Activated CD4-positive, alpha-beta T cell treated with anti-CD3 and anti-CD28 coated beads for 48 hours (primary cell): Measurements from ENCODE around the gene GTSE1.

Experiments used
- DNase-seq: peaks from one replicate; pipeline ENCODE4 v3.0.0-alpha.2; 2020

The GTSE1 gene

GRCh38 chr22:46330426-46330825 lies 33.8 kb downstream of the GTSE1 start:
- DNase-seq = no peak

GRCh38 chr22:46331496-46331895 lies 34.8 kb downstream of the GTSE1 start:
- DNase-seq = no peak

- DNase-seq = peak; percentile 81
These were observed 38.8 kb downstream of the GTSE1 start, which contains the start of gene TRMU for GRCh38 chr22:46335201-46336118. Gene TRMU (plus strand): TSS chr22:46335714. CDS start chr22:46335765, 51 bp downstream.

DNA sequence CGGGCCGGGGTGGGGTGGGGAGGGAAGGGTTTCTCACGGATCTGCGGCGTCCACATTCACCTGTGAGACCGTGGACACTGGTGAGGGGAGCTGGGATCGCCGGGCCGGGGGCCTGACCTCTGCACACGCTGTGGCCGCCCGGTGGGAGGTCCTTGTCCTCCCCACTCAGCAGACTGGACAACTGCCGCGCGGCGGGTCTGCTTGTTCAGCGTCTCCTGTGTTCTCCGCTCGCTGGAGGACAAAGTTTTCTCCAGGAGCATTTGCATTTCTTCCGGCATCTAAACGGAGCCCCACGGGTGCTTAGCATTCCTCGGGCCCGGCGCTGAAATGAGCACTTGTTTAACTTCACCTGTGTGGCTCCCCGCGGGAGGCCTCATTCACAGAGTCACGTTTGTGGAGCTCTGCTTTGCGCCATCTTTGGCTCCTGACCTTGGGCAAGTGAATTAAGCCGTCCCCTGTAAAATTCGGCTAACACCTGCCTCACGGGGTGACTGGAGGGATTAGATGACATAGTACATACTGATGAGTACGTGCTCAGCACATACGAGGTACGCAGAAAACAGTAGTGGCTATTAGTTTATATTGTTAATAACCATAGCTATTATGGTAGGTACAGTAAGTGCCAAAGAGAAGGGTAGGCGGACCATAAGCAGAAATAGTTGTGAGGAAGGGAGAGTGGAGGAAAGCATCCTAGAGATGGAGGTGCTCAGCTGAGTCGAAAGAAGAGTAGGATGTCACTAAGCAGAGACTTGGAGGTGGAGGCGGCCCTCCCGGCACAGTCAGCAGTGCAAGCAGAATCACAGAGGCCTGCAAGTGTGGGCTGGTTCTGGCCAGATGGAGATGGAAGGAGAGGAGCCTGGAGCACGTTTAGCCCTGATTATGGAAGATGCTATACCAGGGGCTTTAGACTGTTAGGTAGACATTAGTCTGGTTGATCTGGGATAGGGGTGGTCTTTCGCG lies 39.7 kb downstream of the GTSE1 start:
- peak; percentile 45 for DNase-seq

DNA sequence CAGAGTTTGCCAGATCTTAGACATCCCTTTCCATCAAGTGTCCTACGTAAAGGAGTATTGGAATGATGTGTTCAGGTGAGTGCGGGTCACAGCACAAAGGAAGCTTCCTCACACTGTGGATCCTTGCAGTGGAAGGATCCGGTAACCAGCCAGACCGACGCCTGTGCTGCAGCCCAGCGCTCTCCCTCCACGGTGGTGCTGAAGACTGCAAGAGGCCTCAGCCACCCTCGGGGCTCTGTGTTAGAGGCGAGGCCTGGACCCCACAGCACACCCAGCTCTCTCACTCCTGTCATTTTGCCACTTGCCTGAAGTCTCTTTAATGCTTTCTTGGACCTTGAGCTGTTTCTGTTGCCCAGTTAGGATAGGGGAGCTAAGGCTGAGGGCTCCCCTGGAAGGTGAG lies 41.2 kb downstream of the GTSE1 start:
- DNase-seq = no peak

GRCh38 chr22:46338636-46339035 lies 42.0 kb downstream of the GTSE1 start:
- DNase-seq = no peak

- no peak for DNase-seq
These were observed 43.3 kb downstream of the GTSE1 start for GRCh38 chr22:46339956-46340355.

DNA sequence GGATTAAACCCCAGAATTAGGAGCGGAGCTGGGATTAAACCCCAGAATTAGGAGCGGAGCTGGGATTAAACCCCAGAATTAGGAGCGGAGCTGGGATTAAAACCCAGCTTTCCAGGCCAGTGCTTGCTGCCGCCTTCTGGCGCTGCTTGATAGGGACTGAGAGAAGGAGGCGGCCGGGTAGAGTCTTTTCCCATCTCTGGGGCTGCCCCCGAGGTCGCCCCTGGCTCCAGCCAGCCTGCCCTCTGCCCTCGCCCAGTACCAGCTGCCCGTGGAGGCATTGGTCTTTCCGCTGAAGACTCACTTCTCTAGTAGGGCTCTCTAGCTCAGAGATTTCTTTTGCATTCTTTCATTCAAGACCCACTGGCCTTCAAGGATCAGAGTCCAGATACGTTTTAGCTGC lies 44.0 kb downstream of the GTSE1 start:
- DNase-seq = no peak

GRCh38 chr22:46346680-46347405 lies 50.2 kb downstream of the GTSE1 start:
- no peak for DNase-seq

GRCh38 chr22:46347646-46348045 lies 51.0 kb downstream of the GTSE1 start:
- DNase-seq = no peak

DNA sequence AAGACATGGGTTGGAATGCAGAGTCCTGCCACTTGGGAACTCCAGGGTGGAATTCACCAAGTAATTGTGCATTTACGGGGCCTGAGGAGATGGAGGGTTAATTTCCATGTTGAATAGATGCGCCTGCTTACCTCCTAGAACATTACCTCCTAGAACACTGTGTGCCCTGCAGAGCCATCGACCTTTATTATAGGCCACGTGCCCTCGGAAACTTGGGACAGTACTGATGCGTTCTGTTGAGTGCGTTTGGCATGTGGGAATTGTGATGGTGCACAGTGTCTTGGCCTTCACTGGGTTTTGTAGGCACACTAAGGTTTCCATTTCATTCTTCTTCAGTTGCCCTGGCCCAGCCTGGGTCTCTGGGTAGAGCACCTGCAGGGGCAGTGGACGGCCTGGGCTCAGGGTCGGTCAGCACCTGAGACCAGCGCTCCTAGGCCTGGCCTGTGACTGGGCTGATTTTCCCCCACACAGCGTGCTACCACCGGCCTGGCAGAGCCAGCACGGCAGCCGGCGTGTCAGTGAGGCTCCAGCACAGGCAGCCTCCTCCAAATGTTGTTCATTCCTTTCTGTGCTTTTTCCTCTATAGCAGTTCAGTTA lies 51.5 kb downstream of the GTSE1 start:
- DNase-seq = no peak

GRCh38 chr22:46349238-46349637 lies 52.6 kb downstream of the GTSE1 start:
- no peak for DNase-seq

- no peak for DNase-seq
These were observed 53.0 kb downstream of the GTSE1 start for GRCh38 chr22:46349681-46350080.

DNA sequence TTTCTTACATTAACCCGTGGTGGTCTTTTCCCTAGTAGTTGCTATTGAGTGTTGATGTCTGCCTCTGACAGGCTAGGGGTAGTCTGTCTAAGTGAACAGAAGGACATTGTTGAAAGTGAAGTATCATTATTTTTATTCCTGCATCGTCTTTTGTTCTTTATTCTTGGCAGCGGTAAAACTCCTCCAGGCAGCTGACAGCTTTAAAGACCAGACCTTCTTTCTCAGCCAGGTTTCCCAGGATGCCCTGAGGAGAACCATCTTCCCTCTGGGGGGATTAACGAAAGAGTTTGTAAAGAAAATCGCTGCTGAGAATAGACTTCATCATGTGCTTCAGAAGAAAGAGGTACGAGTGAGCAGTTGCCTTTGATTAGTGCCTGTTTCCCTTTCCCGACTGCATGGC lies 53.5 kb downstream of the GTSE1 start:
- no peak for DNase-seq

DNA sequence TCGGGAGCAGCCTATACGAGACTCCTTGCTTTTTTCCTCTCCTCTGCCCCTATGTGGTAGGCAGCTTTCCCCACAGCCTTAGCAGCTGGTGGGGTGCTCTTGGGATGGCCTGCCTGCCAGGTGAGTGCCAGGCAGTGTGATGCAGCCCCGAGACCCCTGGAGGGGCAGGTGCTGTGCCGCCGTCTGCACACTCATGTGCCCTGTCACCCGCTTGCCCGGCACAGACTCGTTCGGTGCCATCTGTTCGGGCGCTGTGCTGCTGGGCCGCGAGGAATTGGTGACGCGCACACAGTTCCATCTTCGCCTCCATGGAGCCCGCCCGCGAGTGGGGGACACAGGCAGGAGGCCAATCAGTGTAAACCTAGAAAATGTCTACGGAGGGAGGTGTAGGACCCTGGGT lies 54.0 kb downstream of the GTSE1 start:
- DNase-seq = no peak

DNA sequence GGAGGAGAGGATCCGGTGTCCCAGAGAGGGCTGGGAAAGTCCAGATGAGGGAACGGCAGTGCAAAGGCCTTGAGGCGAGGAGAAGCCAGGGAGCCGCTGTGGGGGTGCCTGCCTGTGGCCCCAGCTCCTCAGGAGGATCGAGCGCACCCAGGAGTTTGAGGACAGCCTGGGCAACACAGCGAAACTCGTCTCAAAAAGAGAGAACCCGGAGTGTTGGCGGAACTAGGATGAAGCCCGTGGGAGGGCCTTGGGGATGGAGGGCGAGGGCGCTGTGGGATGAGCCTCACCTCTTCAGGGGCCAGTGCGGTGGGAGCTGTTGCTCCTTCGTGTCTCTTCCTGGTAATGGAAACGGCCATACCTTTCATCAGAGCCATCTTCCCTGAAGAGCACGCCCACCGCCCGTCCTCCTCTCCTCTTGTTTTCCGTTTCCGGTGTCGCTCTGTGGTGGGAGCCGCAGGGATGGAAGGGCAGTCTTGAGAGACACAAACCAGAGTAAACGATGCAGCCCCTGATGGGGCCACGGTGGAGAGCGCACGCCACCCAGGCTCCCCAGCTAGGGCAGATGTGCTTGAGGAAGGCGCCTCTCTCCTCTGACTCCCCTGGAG lies 54.6 kb downstream of the GTSE1 start:
- no peak for DNase-seq

GRCh38 chr22:46351767-46352166 lies 55.1 kb downstream of the GTSE1 start:
- no peak for DNase-seq

GRCh38 chr22:46352276-46352675 lies 55.6 kb downstream of the GTSE1 start:
- no peak for DNase-seq

DNA sequence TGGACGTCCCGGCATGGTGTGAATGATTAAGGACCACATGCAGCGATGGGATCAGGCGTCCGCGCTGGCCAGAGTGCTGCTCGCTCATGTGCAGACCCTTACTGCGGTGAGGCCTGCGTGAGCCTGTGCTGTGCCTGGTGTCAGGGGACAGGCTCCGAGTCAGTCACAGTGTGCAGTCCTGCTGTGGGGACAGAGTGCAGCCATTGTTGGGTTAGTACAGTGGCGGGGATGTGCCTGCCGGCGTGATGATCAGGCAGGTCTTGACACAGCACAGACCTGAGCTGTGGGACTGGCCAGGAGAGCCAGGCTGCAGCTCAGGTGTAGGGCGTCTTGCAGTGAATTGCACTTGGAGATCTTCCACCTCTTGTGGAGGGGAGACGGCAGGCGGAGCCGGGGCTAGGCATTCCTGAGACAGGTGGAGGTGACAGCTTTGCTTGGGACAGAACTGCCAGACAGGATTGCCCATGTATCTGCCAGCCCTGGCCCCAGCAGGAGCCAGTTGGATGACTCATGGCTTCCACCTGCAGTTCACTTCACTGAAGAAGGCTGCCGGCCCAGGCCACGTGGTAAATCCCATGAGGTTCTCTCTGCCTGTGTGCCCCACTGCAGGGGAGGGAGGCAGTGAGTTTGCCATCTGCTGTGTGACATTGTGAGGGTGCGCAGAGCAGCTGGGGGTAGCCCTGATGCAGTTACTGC lies 56.2 kb downstream of the GTSE1 start:
- no peak for DNase-seq

DNA sequence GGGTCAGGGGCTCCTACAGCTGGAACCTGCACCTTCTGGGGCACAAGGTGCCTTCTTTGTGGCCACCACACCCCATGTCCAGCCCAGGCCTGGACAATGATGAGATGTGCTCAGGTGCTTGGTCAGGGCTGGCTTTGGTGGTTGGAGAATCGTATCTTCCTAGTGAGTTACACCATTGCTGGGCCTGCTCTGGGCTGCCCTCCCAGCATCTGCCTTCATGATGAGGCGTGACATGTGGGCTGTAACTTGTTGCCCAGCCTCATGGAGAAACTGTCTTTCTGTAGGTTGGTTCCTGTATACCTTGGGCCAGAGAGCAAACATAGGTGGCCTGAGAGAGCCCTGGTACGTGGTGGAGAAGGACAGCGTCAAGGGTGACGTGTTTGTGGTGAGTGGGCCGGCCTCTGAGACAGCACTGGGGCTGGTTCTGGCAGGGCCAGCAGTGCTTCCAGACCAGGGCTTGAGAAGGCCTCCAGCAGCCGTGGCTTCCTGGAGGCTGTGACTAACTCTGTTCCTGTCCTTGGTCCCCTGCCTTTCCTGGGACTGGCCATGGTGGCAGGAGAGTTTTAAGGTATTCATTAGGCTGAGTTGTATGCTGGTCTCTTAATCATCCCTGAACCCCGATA lies 56.9 kb downstream of the GTSE1 start:
- no peak for DNase-seq
